GM12801 (cell line): ENCODE measurements around the gene PIGQ.

ENCODE experiments used
- CTCF ChIP-seq: IDR thresholded peaks from one replicate; pipeline ENCODE4 v1.5.1; 2011; ENCODE audit warnings: control low read depth; ENCODE audit not compliant: insufficient read length; ENCODE audit errors: extremely low read depth

The PIGQ gene

GRCh38 chr16:593807-594206 is 24.0 kb downstream of the PIGQ start:
- no peak for TF ChIP-seq CTCF

GRCh38 chr16:595094-595528 is 25.3 kb downstream of the PIGQ start:
- no peak for TF ChIP-seq CTCF

GRCh38 chr16:595942-596735 is 26.4 kb downstream of the PIGQ start:
- no peak for TF ChIP-seq CTCF

- TF ChIP-seq CTCF, result no peak
Measured at GRCh38 chr16:596736-597060, 26.9 kb downstream of the PIGQ start.

GRCh38 chr16:598823-599739 is 29.3 kb downstream of the PIGQ start:
- TF ChIP-seq CTCF, result no peak

GRCh38 chr16:600781-601180 is 31.0 kb downstream of the PIGQ start:
- TF ChIP-seq CTCF, result no peak

- no peak for TF ChIP-seq CTCF
Measured at GRCh38 chr16:603933-604332, 34.2 kb downstream of the PIGQ start.
